ENCODE measurements around the gene AAR2. TPM values are rescaled to one million over a fixed set of nuclear protein-coding genes. Genes with fewer than 3 reads are reported as not detected.
A peak's percentile ranks its signal among the peaks of the same experiment; 100 is the strongest.

AAR2 gene
- total RNA-seq, 1 donor from 2014 or later = 30.2 TPM

DNA sequence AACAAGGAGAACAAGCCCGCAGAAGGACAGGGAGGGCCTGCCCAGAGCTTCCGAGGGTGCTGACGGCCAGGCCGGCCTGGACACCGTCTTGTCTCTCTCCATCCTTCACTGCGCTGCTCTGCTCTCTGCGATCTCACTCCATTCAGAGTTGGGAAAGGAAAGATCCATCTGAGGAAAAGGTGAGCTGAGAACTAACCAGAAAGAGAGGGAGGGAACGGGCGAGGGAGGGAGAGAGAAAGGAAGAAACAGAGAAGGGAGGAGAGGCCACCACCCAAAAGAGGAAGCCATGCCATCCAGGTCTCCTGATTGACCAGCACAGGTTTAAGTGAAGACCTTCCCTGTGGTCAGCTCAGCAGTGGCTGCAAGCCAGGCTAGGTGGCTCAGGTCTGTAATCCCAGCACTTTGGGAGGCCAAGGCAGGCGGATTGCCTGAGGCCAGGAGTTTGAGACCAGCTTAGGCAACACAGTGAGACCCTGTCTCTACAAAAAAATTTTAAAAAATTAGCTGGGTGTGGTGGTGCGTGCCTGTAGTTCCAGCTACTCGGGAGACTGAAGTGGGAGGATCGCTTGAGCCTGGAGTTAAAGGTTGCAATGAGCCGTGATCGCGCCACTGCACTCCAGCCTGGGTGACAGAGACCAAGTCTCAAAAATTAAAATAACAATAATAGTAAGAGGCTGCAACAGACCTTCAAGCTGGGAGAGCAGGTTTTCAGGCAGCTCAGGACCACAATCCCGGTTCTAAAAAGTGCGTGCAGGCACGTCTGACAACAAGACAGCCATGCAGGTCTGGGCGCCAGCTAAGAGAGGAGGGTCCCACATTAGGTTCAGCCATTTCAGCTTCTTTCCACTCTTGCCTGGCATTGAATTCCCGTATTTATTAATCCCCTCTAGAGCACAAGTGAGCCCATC lies 35.6 kb downstream of the AAR2 start:
- no peak for DNase-seq (ENCODE audit: low read depth)
- H3K4me3 ChIP-seq (ENCODE audit: low read depth, low read length) = no peak overlapping the region
- TF ChIP-seq CTCF (conservative IDR thresholded peaks at IDR 0.05; ENCODE audit: low read depth, low read length) = no peak

GRCh38 chr20:36272547-36273220 lies 36.4 kb downstream of the AAR2 start:
- DNase-seq (ENCODE audit: low read depth) = no peak
- no peak overlapping the region for H3K4me3 ChIP-seq (ENCODE audit: low read depth, low read length)
- TF ChIP-seq CTCF (conservative IDR thresholded peaks at IDR 0.05; ENCODE audit: low read depth, low read length) = no peak

- no peak overlapping the region for H3K4me3 ChIP-seq (ENCODE audit: low read depth, low read length)
- TF ChIP-seq CTCF (conservative IDR thresholded peaks at IDR 0.05; ENCODE audit: low read depth, low read length) = peak; percentile 51
- DNase-seq (ENCODE audit: low read depth) = no peak
Measured at GRCh38 chr20:36273414-36274180, 37.3 kb downstream of the AAR2 start.

GRCh38 chr20:36274181-36274841 lies 38.0 kb downstream of the AAR2 start:
- no peak overlapping the region for H3K4me3 ChIP-seq (ENCODE audit: low read depth, low read length)
- TF ChIP-seq CTCF (conservative IDR thresholded peaks at IDR 0.05; ENCODE audit: low read depth, low read length) = no peak
- no peak for DNase-seq (ENCODE audit: low read depth)

DNA sequence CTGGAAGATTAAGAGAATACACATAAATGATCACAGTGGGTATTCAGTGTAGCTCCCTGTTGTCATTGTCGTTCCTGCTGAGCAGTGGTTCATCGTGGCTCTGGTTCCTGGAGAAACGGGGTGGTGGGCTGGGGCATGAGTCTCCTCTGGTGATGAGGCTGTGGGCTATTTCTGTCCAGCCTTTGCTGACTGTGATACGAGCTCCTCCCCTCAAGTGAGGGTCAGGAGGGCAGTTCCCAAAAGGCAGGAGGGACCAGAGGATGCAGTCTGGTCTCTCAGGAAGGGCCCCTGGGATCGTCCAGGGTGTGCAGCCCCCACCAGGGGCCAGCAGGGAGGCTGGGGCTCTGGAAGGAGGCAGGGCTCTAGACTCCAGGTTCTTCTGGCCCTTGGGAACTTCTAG lies 38.7 kb downstream of the AAR2 start:
- H3K4me3 ChIP-seq (ENCODE audit: low read depth, low read length) = no peak overlapping the region
- no peak for DNase-seq (ENCODE audit: low read depth)
- TF ChIP-seq CTCF (conservative IDR thresholded peaks at IDR 0.05; ENCODE audit: low read depth, low read length) = no peak

- no peak overlapping the region for H3K4me3 ChIP-seq (ENCODE audit: low read depth, low read length)
- no peak for TF ChIP-seq CTCF (conservative IDR thresholded peaks at IDR 0.05; ENCODE audit: low read depth, low read length)
- DNase-seq (ENCODE audit: low read depth) = no peak
Measured at GRCh38 chr20:36275441-36276189, 39.3 kb downstream of the AAR2 start.

Measured in epithelial cell of proximal tubule (primary cell).